ENCODE results near the gene UNC5A. TPM values are rescaled to one million over a fixed set of nuclear protein-coding genes. Genes with fewer than 3 reads are reported as not detected.

Gene UNC5A
- total RNA-seq, 1 donor from 2014 or later, result not detected

- H3K4me3 Mint-ChIP-seq (ENCODE audit: unreplicated experiment), result no peak overlapping the region
- peaks cover 10% of the 10 kb centered on the region for H3K4me1 Mint-ChIP-seq (ENCODE audit: unreplicated experiment)
- peaks cover 2% of the 10 kb centered on the region for H3K27me3 Mint-ChIP-seq (ENCODE audit: unreplicated experiment)
- no peak overlapping the region for H3K27ac Mint-ChIP-seq (ENCODE audit: unreplicated experiment)
- no peaks in the 10 kb centered on the region for H3K36me3 Mint-ChIP-seq (ENCODE audit: unreplicated experiment)
- no peaks in the 10 kb centered on the region for H3K9me3 Mint-ChIP-seq (ENCODE audit: unreplicated experiment)
- DNase-seq (ENCODE audit: extremely low spot score, unreplicated experiment), result no peak
- no peak for TF ChIP-seq CTCF (IDR thresholded peaks at IDR 0.05)
Observed at GRCh38 chr5:176846335-176847140, 36.2 kb downstream of the UNC5A start.

GRCh38 chr5:176847148-176847547 lies 36.8 kb downstream of the UNC5A start:
- no peaks in the 10 kb centered on the region for H3K36me3 Mint-ChIP-seq (ENCODE audit: unreplicated experiment)
- no peak for TF ChIP-seq CTCF (IDR thresholded peaks at IDR 0.05)
- H3K4me1 Mint-ChIP-seq (ENCODE audit: unreplicated experiment), result peaks cover 10% of the 10 kb centered on the region
- no peak overlapping the region for H3K4me3 Mint-ChIP-seq (ENCODE audit: unreplicated experiment)
- no peak overlapping the region for H3K27ac Mint-ChIP-seq (ENCODE audit: unreplicated experiment)
- H3K27me3 Mint-ChIP-seq (ENCODE audit: unreplicated experiment), result peaks cover 2% of the 10 kb centered on the region
- H3K9me3 Mint-ChIP-seq (ENCODE audit: unreplicated experiment), result no peaks in the 10 kb centered on the region
- no peak for DNase-seq (ENCODE audit: extremely low spot score, unreplicated experiment)

- Mint-ChIP-seq H3K4me1 (ENCODE audit: unreplicated experiment) (peaks cover 10% of the 10 kb centered on the region), H3K36me3 (ENCODE audit: unreplicated experiment) (no peaks in the 10 kb centered on the region), H3K4me3 (ENCODE audit: unreplicated experiment) (no peak overlapping the region), H3K9me3 (ENCODE audit: unreplicated experiment) (no peaks in the 10 kb centered on the region), H3K27me3 (ENCODE audit: unreplicated experiment) (peaks cover 4% of the 10 kb centered on the region), H3K27ac (ENCODE audit: unreplicated experiment) (no peak overlapping the region)
- TF ChIP-seq CTCF (IDR thresholded peaks at IDR 0.05), result no peak
- no peak for DNase-seq (ENCODE audit: extremely low spot score, unreplicated experiment)
Observed at GRCh38 chr5:176847726-176848290, 37.4 kb downstream of the UNC5A start.

- peaks cover 4% of the 10 kb centered on the region for H3K27me3 Mint-ChIP-seq (ENCODE audit: unreplicated experiment)
- no peak overlapping the region for H3K4me3 Mint-ChIP-seq (ENCODE audit: unreplicated experiment)
- H3K27ac Mint-ChIP-seq (ENCODE audit: unreplicated experiment), result no peak overlapping the region
- DNase-seq (ENCODE audit: extremely low spot score, unreplicated experiment), result no peak
- no peaks in the 10 kb centered on the region for H3K36me3 Mint-ChIP-seq (ENCODE audit: unreplicated experiment)
- TF ChIP-seq CTCF (IDR thresholded peaks at IDR 0.05), result no peak
- no peaks in the 10 kb centered on the region for H3K9me3 Mint-ChIP-seq (ENCODE audit: unreplicated experiment)
- H3K4me1 Mint-ChIP-seq (ENCODE audit: unreplicated experiment), result peaks cover 10% of the 10 kb centered on the region
Observed at GRCh38 chr5:176848651-176849050, 38.3 kb downstream of the UNC5A start.

GRCh38 chr5:176849611-176850227 lies 39.4 kb downstream of the UNC5A start:
- Mint-ChIP-seq H3K36me3 (ENCODE audit: unreplicated experiment) (no peaks in the 10 kb centered on the region), H3K9me3 (ENCODE audit: unreplicated experiment) (no peaks in the 10 kb centered on the region), H3K27me3 (ENCODE audit: unreplicated experiment) (peaks cover 4% of the 10 kb centered on the region), H3K4me3 (ENCODE audit: unreplicated experiment) (no peak overlapping the region), H3K4me1 (ENCODE audit: unreplicated experiment) (peaks cover 9% of the 10 kb centered on the region), H3K27ac (ENCODE audit: unreplicated experiment) (no peak overlapping the region)
- TF ChIP-seq CTCF (IDR thresholded peaks at IDR 0.05), result no peak
- DNase-seq (ENCODE audit: extremely low spot score, unreplicated experiment), result no peak

All from osteocyte (in vitro differentiated cells).